ENCODE measurements around the gene TXLNG.

Gene TXLNG

GRCh38 chrX:16785247-16786138 lies 773 bp upstream of the TXLNG start:
- no peak for DNase-seq (ENCODE audit: low spot score)

- DNase-seq (ENCODE audit: low spot score), result peak; percentile 36
Observed at GRCh38 chrX:16786791-16787735, 797 bp downstream of the TXLNG start.

- DNase-seq (ENCODE audit: low spot score), result no peak
Observed at GRCh38 chrX:16788477-16788876, 2.2 kb downstream of the TXLNG start.

DNA sequence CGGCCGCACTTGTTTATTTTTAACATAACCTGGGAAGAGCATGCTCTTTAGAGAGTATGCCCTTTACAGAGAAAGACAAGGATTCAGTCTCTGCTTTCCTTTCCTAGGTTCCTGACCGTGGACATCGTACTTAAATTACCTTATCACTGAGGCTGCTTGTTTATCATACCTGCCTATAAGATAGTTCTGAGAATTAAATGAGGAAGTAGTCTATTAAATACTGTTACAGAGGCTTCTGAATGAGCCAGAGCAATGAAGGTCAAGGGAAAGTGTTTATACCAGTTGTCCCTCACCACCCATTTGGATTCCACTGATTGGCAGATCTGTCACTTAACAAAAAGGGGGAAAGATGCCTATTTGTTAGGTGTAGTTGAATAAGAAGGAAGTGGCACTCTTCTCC lies 10.0 kb downstream of the TXLNG start:
- DNase-seq (ENCODE audit: low spot score), result no peak

GRCh38 chrX:16797358-16797757 lies 11.1 kb downstream of the TXLNG start:
- DNase-seq (ENCODE audit: low spot score), result no peak

GRCh38 chrX:16797841-16798240 lies 11.6 kb downstream of the TXLNG start:
- DNase-seq (ENCODE audit: low spot score), result no peak

DNA sequence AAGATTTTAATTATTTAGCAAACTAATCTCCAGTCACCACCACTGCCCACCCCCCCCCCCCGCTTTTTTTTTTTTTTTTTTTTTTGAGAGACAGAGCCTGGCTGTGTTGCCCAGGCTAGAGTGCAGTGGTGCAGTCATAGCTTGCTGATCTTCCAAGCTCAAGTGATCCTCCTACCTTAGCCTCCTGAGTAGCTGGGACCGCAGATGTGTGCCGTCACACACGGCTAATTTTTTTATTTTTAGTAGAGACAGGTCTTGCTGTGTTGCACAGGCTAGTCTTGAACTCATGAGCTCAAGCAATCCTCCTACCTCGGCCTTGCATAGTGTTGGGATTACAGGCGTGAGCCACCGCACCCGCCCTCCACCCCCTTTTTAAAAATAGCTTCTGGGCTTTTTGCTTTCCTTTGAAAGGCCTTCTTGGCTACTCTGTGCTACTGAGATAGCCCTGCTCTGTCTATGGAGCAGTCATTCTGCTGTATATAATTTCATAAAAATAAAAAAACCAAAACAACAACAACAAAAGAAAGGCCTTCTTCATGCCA lies 18.7 kb downstream of the TXLNG start:
- DNase-seq (ENCODE audit: low spot score), result no peak

DNA sequence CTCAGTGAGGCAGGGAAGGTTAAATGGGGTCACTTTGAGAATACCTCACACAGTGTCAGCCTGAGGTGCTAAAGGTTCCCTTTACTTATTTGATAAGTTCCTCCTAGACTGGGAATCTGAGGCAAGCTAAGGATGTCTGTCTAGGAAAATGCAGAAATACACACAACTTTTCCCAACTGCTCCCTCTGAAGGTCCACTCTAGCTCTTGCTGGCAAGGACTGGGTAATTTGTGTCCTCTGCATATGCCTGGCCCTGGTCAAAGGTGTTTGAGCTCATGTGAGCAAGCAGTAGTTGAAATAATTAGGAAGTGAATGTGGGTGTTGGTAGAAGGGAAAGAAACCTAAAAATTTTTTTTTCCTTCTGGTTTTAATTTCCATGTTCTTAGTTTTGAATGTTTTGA lies 21.3 kb downstream of the TXLNG start:
- DNase-seq (ENCODE audit: low spot score), result no peak

GRCh38 chrX:16807976-16808542 lies 21.8 kb downstream of the TXLNG start:
- peak; percentile 29 for DNase-seq (ENCODE audit: low spot score)

DNA sequence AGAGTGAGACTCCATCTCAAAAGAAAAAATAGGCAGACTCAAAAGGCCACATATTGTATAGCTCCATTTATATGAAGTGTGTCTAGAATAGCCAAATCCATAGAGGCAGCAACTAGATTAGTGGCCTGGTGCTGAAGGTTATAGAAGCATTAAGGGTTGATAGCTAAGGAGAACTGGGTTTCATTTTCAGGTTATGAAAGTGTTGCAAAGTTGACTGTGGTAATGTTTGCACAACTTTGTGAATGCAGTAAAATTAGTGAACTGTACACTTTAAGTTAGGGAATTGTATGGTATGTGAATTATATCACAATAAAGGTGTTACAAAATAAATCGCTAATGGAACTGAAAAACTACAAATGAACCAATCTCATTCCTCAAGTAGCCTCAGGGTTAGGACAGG lies 28.3 kb downstream of the TXLNG start:
- DNase-seq (ENCODE audit: low spot score), result no peak

DNA sequence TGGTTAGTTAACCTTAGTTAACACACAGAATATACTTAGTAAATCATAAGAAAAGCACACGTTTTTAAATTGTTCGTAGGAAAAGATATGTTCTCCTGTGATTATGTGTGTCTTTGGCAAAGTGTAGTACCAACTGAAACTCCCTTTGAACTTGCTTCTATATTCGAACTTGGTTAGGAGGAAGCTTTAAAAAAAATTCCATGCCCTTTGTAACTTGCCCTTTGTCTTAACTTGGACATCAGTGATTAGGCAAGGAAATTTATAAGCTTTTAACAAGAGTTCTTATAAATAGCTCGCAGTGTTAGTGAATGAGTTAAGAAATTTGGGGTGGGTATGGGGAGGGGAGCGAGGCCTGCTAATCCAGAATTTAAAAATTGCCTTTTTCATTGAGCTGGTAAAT lies 33.4 kb downstream of the TXLNG start:
- DNase-seq (ENCODE audit: low spot score), result no peak

DNA sequence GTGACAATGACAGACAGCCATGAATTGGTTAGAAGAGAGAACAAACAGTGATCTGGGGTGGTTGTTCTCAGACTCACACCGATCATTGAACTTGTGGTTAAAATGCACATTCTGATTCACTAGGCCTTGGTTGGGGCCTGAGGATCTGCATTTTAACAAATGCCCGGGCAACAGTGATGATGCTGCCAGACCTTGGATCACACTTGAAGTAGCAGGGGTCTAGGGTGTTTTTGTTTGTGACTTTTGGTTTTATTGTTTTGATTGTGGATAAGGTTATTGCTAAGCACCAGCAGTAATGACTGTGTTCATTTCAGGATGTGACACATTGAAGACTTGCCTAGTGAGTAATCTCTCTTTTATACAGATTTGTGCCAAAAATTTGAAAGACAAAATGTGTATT lies 36.5 kb downstream of the TXLNG start:
- no peak for DNase-seq (ENCODE audit: low spot score)

DNA sequence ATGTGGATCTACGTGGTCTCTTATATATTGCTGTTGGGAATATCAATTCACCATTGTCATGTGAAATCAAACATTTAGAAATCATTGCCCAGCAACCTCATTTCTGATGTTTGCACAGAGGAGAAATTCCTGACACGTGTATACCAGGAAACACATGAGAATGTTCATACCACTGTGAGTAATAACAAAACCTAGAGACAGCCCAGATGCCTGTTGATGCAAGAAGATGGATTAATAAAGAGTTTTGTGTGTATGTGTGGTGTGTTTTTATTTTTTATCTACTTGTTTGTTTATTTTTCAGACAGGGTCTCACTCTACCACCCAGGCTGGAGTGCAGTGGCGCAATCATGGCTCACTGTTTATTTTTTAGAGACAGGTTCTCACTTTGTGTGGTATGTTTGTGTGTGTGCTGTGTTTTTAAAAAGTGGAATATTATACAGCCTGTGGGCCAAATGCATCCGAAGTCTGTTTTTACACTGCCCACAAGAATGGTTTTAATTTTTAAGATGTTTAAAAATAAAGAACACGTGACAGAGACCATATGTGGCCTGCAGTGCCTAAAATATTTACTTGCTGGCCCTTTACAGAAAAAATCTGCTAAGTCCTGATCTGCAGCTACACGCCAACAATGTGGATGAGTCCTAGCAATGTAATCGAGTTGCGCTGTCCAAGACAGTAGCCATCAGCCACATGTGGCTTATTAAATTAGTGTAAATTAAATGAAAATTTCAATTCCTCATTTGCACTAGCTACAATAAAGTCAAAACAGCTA lies 39.2 kb downstream of the TXLNG start:
- no peak for DNase-seq (ENCODE audit: low spot score)

GRCh38 chrX:16826207-16826606 lies 39.9 kb downstream of the TXLNG start:
- peak; percentile 56 for DNase-seq (ENCODE audit: low spot score)

GRCh38 chrX:16827225-16827624 lies 41.0 kb downstream of the TXLNG start:
- DNase-seq (ENCODE audit: low spot score), result no peak

- no peak for DNase-seq (ENCODE audit: low spot score)
Observed at GRCh38 chrX:16828124-16828908, 42.0 kb downstream of the TXLNG start.

GRCh38 chrX:16832301-16832700 lies 46.0 kb downstream of the TXLNG start:
- no peak for DNase-seq (ENCODE audit: low spot score)

GRCh38 chrX:16834806-16835205 lies 48.5 kb downstream of the TXLNG start:
- DNase-seq (ENCODE audit: low spot score), result no peak

DNA sequence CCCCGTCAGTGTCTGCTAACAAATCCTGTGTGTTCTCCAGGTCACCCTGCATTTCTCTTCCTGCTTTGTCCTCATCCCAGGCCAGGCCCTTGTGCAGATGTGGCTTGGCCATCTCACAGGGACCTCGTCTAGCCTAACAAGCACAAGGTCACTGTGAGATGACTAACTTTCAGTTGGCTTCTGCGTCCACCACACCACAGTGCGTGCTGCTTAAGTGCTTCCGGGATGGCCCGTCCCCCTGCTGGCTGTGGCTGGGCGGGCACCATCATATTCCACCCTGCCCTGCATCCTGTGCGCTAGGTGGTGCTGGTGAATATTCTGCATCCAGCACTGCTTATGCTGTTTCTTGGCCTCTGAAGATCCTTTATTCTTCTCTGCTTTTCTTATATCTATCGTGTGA lies 50.1 kb downstream of the TXLNG start:
- DNase-seq (ENCODE audit: low spot score), result peak; percentile 6

DNA sequence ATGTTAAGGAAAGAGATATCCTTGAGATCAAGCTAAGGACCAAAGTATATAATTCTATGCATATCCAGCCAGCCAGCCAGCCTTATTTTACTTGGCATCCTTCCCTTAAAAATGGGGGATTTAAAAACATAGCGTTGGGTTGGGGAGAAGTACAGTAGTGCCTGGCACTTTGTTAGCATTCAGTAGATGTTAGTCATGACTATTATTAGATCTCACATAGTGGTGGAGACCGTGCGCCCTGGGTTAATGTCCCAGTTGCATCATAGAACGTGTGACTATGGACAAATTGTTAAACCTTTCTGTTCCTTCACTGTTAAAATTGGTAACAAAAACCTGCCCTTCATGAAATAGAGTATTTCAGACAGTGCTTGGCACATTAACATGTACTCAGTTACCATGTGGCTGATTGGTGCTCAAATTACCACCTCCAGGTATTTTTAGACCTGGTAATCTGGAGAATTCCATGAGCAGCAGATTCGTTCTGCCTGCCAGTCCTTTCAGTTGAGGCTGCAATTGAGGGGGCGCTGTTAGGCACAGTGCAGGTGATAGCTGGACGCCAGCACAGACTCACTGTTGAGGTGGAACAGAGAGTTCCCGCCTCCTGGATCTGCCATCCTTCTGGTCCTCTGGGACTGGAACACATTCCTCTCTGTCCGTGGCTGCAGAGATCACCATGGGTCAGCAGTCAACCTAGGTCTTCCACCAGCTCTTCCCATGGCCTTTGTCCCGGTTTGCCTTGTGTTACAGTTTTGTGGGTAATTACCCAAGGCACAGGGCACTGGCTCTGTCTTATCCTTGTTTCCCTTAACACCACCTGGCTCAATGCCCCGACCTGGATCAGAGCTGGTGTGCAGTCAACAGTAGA lies 52.2 kb downstream of the TXLNG start:
- no peak for DNase-seq (ENCODE audit: low spot score)
